ENCODE data around the gene SMAD3.

Gene SMAD3

GRCh38 chr15:67189326-67190051 is 124.1 kb downstream of the SMAD3 start:
- Histone ChIP-seq H3K27ac (replicated peaks) (no peak overlapping the region), H3K4me3 (replicated peaks; ENCODE audit: insufficient read depth, low read length) (no peak overlapping the region), H3K27me3 (ENCODE audit: insufficient read depth, poor library complexity, severe bottlenecking) (no peaks in the 10 kb centered on the region)
- DNase-seq (ENCODE audit: low read depth in 1 of 2, low spot score in 1 of 2) = no peak
- TF ChIP-seq CTCF (IDR thresholded peaks at IDR 0.05; ENCODE audit: insufficient read depth, low read length) = no peak
- TF ChIP-seq GABPA (IDR thresholded peaks at IDR 0.05; ENCODE audit: low read depth) = no peak
- TF ChIP-seq SPI1 (IDR thresholded peaks at IDR 0.05; ENCODE audit: borderline replicate concordance, low read depth) = no peak
- no peak for TF ChIP-seq REST (IDR thresholded peaks at IDR 0.05; ENCODE audit: insufficient replicate concordance, low read depth)
- no peak for TF ChIP-seq POLR2AphosphoS5 (IDR thresholded peaks at IDR 0.05; ENCODE audit: low read depth)

- Histone ChIP-seq H3K4me3 (replicated peaks; ENCODE audit: insufficient read depth, low read length) (no peak overlapping the region), H3K27me3 (ENCODE audit: insufficient read depth, poor library complexity, severe bottlenecking) (no peaks in the 10 kb centered on the region), H3K27ac (replicated peaks) (no peak overlapping the region)
- no peak for DNase-seq (ENCODE audit: low read depth in 1 of 2, low spot score in 1 of 2)
- no peak for TF ChIP-seq REST (IDR thresholded peaks at IDR 0.05; ENCODE audit: insufficient replicate concordance, low read depth)
- no peak for TF ChIP-seq GABPA (IDR thresholded peaks at IDR 0.05; ENCODE audit: low read depth)
- TF ChIP-seq CTCF (IDR thresholded peaks at IDR 0.05; ENCODE audit: insufficient read depth, low read length) = no peak
- no peak for TF ChIP-seq POLR2AphosphoS5 (IDR thresholded peaks at IDR 0.05; ENCODE audit: low read depth)
- TF ChIP-seq SPI1 (IDR thresholded peaks at IDR 0.05; ENCODE audit: borderline replicate concordance, low read depth) = no peak
Measured at GRCh38 chr15:67190326-67190725, 124.9 kb downstream of the SMAD3 start.

- Histone ChIP-seq H3K27me3 (ENCODE audit: insufficient read depth, poor library complexity, severe bottlenecking) (no peaks in the 10 kb centered on the region), H3K27ac (replicated peaks) (no peak overlapping the region), H3K4me3 (replicated peaks; ENCODE audit: insufficient read depth, low read length) (no peak overlapping the region)
- no peak for DNase-seq (ENCODE audit: low read depth in 1 of 2, low spot score in 1 of 2)
- TF ChIP-seq SPI1 (IDR thresholded peaks at IDR 0.05; ENCODE audit: borderline replicate concordance, low read depth) (no peak), GABPA (IDR thresholded peaks at IDR 0.05; ENCODE audit: low read depth) (no peak), CTCF (IDR thresholded peaks at IDR 0.05; ENCODE audit: insufficient read depth, low read length) (no peak)
Measured at GRCh38 chr15:67190813-67191212, 125.4 kb downstream of the SMAD3 start.
